LoVo (cell line): ENCODE data around the gene MAP3K5.
"Not testable (repeated sequence)": the region's sequence is repeated elsewhere in the genome, so short reads cannot be mapped to it uniquely, and the experiment has no call there.

ENCODE experiments used
- DNase-seq: peaks from one replicate; pipeline ENCODE4 v3.0.0-alpha.2; 2016; ENCODE audit warnings: low spot score

Gene MAP3K5

GRCh38 chr6:136607932-136608772 lies 184.1 kb downstream of the MAP3K5 start:
- peak; percentile 59 for DNase-seq

- DNase-seq, result peak; percentile 80
Measured at GRCh38 chr6:136607204-136607931, 184.9 kb downstream of the MAP3K5 start.

GRCh38 chr6:136604928-136605510 lies 187.3 kb downstream of the MAP3K5 start:
- no peak for DNase-seq

GRCh38 chr6:136604328-136604825 lies 187.9 kb downstream of the MAP3K5 start:
- DNase-seq, result no peak

- no peak for DNase-seq
Measured at GRCh38 chr6:136600818-136601217, 191.5 kb downstream of the MAP3K5 start.

GRCh38 chr6:136599329-136600011 lies 192.8 kb downstream of the MAP3K5 start:
- DNase-seq, result no peak

- DNase-seq, result no peak
Measured at GRCh38 chr6:136598048-136598447, 194.2 kb downstream of the MAP3K5 start.

- DNase-seq, result no peak
Measured at GRCh38 chr6:136594671-136595070, 197.6 kb downstream of the MAP3K5 start.

GRCh38 chr6:136593748-136594490 lies 198.4 kb downstream of the MAP3K5 start:
- DNase-seq, result no peak

GRCh38 chr6:136592930-136593673 lies 199.2 kb downstream of the MAP3K5 start:
- DNase-seq, result no peak

GRCh38 chr6:136591617-136592016 lies 200.7 kb downstream of the MAP3K5 start:
- no peak for DNase-seq

GRCh38 chr6:136590846-136591245 lies 201.4 kb downstream of the MAP3K5 start:
- not testable (repeated sequence) for DNase-seq

- DNase-seq, result no peak
Measured at GRCh38 chr6:136587527-136587926, 204.8 kb downstream of the MAP3K5 start.

GRCh38 chr6:136586295-136586694 lies 206.0 kb downstream of the MAP3K5 start:
- no peak for DNase-seq

GRCh38 chr6:136585523-136585922 lies 206.8 kb downstream of the MAP3K5 start:
- DNase-seq, result not testable (repeated sequence)

- not testable (repeated sequence) for DNase-seq
Measured at GRCh38 chr6:136584290-136584689, 208.0 kb downstream of the MAP3K5 start.

- peak; percentile 57 for DNase-seq
Measured at GRCh38 chr6:136582711-136583471, 209.4 kb downstream of the MAP3K5 start.

GRCh38 chr6:136579800-136580199 lies 212.5 kb downstream of the MAP3K5 start:
- no peak for DNase-seq

GRCh38 chr6:136576821-136577220 lies 215.5 kb downstream of the MAP3K5 start:
- DNase-seq, result no peak

- no peak for DNase-seq
Measured at GRCh38 chr6:136571496-136571895, 220.8 kb downstream of the MAP3K5 start.
